Stimulated activated CD8-positive, alpha-beta memory T cell treated with anti-CD3 and anti-CD28 coated beads, Interleukin-15, amount 100 ng/mL, for 1 hour (primary cell): ENCODE measurements around the gene PEAK3.

ENCODE experiments used
- DNase-seq: peaks from one replicate; pipeline ENCODE4 v3.0.0-alpha.2; 2020; ENCODE audit warnings: low read depth

The PEAK3 gene, protein sequence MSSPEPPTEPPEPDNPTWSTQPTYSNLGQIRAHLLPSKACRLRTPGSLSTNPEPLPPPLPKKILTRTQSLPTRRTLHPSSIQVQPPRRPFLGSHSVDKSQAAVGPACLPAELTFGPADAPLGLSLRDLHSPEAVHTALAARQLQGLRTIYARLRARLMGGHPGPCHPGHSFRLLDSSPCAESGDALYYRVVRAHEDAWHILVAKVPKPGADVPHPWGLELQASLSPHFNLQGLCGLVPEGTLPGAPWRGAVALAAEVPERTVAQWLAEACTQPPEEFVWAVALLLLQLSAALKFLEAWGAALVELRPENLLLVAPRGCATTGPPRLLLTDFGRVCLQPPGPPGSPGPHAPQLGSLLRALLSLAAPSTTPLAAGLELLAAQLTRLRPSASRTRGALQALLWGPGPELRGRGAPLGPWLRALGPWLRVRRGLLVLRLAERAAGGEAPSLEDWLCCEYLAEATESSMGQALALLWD

DNA sequence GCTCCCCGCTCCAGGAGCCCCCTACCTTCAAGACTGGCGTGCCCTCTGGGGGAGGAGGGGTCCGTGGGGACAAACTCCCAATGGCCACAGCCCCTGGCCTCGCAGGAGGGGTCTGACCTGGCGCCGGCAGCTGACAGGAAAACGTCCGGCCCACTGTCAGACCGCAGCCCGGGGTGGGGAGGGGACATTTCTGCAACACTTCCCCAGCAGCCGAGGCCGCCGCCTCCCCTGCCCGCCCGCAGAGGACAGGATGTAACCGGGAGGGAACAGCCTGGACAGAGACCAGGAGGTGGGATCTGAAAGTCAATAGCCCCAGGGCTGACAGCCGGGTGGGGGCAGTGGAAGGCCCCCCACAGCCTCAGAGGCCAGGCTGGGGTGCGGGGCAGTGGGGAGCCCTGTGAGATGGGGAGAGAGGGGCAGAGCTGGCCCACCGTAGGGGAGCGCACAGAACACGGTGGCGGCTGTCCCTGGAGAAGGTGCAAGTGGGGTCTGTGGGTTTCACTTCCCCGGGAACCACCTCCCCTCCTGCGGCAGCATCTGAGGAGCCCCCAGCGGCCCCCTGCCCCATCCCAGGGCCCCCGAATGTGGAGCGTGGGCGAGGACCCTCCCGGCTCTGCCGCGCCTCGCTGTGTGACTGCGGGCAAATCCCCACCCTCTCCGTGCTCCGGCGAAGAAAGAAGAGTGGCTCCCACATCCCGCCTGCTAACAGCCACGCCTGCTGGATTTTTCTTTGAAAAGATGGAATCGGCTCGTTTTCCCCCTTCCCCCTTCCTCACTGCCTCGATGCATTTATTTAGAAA lies at the start of gene PEAK3:
Gene PEAK3 (minus strand): TSS at position 114 of the 800 bp plus-strand sequence. CDS start 1,244 bp downstream, outside the sequence.
- no peak for DNase-seq

DNA sequence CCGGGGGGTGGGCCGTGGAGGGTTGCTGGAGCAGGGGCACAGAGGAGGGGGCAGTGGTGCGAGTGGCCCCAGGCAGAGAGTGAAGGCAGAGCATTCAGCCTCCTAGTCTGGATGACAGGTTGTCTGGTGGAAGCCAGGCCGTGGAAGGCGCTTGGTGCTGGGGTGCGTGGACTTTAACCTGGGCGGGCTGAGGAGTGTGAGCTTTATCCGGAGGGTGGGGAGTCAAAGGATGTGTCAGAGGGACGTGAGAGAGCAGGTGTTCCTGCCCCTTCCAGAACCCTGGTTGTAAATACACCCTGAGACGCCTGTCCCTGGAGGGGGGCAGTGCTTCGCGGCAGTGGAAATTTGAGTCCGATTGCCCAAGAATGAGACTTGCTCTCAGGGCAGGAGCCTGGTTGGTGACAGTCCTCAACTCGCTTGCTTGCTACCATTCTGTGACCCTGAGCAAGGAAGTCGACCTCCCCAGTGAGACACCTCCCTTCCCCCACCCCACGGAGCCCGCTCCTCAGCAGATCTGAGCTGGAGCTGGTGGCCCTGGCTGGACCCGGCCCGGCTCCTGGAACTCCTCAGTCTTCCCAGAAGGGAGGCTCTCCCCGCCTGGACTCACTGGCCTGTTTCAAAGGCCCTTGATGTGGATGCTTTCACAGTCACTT lies 48.8 kb upstream of the PEAK3 start:
- DNase-seq: no peak

DNA sequence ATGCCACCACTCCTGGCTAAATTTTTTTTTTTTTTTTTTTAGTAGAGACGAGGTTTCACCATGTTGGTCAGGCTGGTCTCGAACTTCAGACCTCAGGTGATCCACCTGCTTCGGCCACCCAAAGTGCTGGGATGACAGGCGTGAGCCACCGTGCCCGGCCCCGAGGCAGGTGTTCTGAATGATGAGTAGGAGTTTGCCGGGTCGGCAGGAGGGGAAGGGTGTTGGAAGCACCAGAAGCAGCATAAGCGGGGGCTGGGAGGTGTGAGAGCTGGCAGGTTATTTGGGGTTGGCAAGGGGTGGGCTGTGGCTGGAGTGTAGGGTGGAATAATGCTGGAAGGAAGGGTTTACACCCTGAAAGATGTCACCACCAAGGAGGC lies 48.3 kb upstream of the PEAK3 start:
- DNase-seq: no peak

DNA sequence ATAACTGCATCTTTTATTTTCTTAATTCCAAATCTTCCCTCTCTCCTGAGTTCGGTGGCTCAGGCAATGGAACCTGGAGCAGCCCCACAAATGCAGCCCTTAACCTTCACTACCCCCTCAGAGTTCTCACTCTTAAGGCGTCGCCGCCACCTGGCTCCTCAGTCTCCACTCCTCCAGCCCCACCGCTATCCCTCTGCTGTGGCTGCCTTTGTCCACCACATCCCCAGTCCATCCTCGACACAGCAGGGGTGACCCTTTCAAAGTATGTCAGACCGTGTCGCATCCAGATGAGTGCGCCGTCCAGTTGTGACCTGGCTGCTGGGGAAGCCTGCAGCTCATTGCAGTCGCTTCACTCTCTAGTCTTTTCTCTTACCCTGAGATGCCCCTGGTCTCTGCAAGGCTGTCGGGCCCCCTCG lies 47.5 kb upstream of the PEAK3 start:
- DNase-seq: no peak

DNA sequence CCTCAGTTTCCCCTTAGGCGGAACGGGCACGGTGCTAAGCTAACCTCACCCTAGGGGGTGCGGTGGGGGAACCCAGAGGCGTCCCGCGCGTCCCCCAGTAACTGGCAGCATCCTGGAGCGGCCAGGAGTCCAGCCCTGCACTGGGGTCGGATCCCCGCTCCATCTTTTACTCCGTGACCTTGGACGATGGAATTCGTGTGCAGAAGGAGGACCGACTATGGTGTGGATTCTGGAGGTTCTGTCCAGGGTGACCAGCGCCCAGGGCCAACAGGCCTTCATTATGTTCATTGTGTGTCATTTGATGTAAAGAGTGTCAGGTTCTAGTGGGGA lies 47.1 kb upstream of the PEAK3 start:
- no peak for DNase-seq

DNA sequence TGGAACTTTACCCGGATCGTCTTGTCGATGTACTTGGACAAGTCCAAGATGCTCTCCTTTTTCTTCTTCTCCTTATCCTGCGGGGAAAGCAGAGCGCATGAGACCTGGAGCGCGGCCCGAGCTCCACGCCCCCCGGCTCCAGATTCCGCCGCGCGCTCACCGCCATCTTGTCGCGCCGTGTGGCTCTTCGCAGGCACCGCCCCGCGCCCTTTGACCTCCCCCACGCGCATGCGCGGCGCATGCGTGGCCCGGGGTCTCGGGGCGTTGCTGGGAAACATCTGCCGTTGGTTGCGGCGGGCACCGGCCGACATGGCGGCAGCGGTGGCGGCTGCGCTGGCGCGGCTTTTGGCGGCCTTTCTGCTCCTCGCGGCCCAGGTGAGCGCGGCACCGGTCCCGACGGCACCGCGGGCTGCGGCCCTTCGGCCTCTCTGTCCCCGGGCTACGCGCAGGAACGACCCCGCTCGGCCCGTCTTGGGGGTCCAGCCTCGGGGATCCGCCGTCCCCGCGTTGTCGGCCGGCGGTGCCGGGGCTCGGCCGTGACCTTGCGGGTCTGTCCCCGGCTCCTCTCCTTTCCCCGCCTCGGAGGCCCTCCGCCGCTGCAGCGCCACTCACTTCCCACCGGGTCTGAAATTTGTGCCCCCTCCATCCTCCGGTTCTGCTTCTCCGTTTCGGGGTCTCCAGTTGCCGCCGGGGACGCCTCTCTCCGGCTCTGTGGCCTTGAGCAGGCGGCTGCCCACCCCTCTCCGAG lies 46.6 kb upstream of the PEAK3 start, which contains the start of the genes LSM7 and SPPL2B:
Gene LSM7 (minus strand): TSS at position 186 of the 748 bp plus-strand sequence. CDS start 20 bp downstream, at position 166.
Gene SPPL2B (plus strand): TSS at position 284 of the 748 bp plus-strand sequence. CDS start 26 bp downstream, at position 310.
- peak; percentile 83 for DNase-seq

DNA sequence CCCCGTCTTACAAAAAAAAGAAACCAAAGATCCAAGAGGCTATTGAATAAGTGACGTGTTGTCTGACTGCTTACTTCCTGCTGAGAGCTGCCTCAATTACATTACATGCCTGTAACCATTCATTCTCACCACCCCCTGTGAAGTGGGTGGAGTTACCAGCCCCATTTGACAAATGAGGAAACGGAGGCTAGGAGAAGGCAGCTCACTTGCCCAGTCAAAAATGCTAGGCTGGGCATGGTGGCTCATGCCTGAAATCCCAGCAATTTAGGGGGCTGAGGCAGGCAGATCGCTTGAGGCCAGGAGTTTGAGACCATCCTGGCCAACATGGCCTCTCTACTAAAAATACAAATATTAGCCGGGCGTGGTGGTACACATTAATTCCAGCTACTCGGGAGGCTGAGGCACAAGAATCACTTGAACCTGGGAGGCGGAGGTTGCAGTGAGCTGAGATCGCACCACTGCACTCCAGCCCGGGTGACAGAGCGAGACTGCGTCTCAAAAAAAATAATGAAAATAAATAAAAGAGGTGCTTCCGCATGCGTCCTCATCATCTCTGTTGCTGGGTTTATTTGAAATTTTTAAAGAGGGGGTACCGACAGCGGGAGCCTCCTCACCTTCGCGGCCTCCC lies 45.9 kb upstream of the PEAK3 start:
- no peak for DNase-seq

DNA sequence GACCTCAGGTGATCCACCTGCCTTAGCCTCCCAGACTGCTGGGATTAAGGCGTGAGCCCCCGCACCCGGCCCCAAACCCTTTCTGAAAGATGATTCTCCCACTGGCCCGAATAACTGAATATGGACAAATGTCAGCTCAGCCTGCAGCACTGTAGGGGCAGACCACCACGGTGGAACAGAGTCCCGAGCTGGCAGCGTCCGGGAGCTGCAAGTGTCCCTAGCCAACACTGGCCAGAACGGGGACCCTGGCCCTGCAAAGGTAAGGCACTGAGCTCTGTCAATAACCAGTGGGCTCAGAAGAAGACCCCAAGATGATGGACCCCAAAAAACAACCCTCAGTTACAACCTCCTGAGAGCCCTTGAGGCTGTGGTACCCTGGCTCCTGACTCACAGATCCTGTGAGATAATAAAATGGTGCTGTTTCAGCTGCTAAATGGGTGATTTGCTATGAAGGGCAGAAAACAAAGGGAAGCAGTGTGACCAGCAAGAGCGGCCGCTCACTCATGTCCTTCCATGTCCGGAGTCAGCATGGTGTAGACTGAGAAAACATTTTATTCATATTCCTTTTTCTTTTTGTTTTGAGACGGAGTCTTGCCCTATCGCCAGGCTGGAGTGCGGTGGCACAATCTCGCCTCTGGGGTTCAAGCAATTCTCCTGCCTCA lies 44.9 kb upstream of the PEAK3 start:
- no peak for DNase-seq

DNA sequence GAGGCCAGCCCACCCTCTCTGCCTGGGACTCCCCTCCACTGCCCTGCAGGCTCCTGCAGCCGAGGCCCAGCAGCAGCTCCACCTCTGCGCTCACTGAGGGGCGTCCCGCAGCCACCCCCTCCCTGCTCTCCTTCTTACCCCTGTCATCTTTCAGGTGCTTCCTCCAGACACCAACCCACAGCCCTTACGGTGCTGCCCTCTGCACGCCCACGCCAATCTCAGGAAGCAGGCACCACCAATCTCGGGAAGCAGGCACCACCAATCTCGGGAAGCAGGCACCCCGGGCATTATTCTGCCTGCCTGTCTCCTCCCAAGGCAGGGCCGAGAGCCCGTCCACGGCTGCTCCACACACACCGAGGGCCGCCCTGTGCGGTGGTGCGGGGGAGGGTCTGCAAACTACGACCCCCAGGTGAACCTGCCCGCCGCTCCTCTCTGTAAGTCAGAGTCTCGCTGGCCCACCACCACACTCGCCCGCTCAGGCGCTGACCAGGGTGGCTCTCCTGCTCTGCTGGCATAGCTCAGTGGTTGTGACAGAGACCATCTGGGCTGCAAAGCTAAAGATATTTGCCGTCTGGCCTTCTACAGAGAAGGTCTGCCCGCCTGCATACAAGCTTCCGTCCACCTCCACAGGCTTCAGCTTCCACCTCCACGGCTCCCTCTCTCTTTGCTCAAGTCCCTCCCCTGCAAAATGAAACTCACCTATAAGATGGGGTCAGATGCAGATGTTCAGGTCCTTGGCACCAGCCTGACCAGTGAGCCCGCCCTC lies 43.5 kb upstream of the PEAK3 start:
- no peak for DNase-seq

DNA sequence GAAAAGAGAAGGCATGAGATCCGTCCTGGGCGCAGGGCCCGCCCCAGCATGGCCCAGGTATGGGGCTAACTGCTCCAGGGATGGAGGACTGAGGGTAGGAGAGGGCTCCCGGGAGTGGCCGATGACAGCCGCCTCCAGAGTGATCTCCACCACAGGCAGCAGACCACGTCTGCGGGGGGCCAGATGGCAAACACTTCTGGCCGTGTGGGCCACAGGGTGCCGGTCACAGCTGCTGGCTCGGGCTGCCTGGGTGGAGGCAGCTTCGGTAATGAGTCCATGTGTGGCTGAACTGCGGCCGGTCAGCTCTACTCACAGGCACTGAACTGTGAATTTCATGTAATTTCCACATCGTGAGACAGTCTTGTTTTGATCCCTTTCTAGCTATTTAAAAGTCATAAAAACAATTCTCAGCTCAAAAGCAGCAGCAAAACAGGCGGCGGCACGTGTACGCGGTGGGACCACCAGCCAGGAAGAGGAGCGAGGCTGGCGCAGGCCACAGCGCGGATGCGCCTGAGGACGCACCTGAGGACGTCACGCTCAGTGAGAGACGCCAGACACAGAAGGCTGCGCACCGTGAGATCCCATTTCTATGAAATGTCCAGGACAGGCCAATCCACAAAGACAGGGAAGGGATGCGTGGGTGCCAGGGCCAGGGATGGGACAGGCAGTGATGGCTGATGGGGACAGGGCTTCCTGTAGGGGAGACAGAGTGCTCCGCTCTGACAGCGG lies 42.4 kb upstream of the PEAK3 start:
- no peak for DNase-seq

DNA sequence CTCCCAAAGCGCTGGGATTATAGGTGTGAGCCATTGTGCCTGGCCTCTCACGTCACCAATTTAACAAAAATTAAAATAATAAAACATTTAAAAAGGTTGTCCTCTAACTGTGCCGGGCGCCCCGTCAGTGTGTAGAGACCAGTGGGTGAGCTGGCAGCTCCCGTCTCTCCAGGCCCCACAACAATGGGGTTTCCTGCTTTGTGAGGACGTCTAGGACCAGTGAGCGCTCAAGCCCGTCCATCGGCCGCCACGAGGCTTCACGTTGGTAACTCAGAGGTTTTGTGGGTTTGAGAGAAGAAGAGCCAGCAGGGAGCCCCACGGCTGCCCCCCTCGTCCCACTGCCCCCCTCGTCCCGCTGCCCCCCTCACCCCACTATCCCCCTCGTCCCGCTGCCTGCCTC lies 41.7 kb upstream of the PEAK3 start:
- DNase-seq: no peak

DNA sequence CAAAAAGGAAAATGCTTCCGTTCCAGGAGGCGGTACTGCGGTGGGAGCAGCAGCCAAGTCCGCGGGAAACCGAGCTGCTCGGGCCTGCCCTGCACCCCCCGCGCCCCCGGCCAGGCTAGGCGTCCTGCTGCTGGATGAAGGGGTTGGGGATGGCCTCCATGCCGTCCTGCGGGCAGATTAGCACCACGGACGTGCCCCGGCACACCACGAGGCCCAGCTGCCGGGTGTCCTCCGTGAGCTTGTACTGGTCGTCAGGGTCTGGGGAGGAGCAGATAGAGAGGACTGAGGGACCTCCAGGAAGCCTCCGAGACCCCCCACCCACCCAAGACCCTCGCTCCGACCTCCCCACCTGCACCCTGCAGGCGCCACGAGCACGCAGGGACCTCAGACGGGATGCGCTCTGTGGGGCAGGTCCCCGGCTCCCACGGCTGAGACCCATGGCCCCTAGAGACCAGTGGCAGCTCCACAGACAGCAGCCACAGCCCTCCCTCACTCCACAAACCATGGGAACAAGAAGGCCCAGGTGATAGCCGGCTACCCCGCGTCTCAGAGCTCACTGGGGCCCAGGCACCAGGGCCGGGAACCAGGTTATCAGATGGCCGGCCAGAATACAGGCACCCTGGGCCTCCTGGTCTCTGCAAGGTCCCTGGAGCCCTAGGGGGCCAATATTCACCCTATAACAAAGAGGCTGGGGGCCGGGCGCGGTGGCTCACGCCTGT lies 39.7 kb upstream of the PEAK3 start:
- no peak for DNase-seq

DNA sequence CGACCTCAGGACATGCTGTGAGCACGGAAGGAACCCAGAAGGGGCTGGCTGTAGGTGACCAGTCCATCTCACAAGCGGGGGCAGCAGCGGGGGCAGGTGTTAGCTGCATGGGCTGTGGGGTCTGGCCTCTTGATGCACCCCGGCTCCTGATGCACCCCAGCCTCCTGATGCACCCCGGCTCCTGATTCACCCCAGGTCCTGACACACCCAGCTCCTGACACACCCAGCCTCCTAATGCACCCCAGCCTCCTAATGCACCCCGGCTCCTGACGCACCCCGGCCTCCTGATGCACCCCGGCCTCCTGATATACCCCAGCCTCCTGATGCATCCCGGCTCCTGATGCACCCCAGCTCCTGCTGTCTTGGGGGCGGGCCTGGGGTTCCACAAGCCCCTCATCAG lies 39.0 kb upstream of the PEAK3 start:
- no peak for DNase-seq

DNA sequence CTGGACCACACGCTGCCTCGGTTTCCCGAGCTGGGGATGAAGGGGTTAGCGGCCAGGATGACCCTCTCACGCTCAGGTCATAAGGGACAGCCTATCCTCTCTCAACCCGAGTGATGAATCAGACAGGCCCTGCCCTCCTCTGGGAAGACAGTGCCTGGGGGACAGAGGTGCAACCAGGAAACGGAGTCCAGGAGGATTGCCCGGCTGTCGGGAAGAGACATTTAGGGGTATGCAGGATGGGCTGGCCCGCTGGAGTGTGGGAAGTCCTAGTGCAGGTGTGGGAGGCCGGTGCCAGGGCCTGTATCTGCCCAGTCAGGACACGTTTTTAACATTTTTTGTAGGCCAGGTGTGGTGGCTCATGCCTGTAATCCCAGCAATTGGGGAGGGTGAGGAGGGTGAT lies 38.1 kb upstream of the PEAK3 start:
- DNase-seq: no peak

DNA sequence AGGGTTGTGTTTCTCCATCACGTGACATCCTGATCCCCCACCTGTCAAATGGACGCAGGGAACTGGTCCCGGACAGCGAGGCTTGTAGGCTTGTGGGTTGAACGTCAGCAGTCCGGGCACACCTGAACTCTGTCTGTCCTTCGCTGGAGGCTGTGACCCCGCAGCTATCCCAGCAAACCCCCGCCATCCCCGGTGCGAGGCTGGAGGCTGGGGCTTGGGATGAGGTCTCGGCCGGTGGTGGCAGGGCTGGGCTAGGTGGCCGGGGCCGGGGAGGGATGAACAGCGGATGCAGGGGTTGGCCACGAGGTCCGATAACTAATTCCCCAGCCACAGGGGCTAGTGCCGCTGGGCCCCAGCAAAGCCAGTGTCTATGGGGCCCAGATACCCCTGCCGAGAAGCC lies 37.6 kb upstream of the PEAK3 start:
- no peak for DNase-seq

DNA sequence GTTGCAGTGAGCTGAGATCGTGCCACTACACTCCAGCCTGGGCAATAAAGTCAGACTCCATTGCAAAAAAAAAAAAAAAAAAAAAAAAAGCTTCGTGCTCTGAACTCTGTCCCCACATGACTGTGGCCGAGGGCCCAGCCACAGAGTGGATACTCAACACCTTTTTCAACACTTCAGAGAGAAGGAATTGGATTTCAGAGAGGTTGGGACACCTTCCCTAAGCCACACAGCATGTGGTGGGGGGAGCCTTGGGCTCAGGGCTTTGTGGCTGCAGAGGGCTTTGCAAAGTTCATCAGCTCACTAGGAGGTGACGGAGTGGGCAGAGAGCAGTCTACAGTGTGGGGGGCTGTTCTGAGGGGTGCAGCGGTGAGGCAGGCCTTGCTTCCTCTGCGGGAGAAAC lies 36.9 kb upstream of the PEAK3 start:
- DNase-seq: no peak

DNA sequence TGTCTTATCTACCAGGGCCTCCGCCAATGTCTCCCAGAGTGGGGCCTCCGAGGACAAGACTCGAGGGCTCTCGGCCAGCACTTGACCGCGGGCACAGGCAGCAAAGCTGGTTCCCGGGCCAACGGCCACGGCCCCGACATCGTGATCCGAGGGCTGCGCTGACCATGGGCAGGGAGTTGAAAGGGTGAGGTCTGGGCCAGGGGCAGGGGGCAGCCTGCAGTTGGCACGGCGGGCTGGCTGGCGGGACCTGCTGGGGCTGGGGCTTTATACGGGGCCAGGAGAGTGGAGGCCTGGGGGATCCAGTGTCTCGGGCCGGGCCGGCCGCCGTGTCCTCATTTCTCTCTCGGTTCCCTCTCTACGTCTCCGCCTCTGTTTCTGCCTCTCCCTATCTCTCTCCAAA lies 35.8 kb upstream of the PEAK3 start:
- no peak for DNase-seq

DNA sequence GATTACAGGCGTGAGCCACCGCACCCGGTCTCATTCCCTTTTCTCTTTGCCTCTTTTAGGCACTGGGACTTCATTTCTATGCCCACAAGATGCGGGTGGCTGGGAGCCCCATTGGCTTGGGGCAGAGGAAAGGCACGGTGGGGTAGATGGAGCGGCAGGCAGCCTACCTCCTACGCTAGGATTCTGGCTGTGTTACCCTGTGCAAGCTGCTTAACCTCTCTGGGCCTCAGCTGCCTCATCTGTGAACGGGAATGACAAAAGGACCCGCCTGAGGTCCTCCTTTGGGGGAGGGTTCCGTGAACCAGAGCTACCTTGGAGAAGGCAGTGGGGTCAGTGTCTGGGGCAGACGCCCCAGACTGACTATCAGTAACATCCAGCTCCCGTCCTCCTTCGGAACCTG lies 35.3 kb upstream of the PEAK3 start:
- no peak for DNase-seq
